ENCODE results near the gene ADCY10. TPM values are rescaled to one million over a fixed set of nuclear protein-coding genes. Genes with fewer than 3 reads are reported as not detected.

ADCY10 gene
- total RNA-seq, 4 donors from 2014 or later = 0.22 to 0.57 (median 0.41) TPM

- no peak for TF ChIP-seq CTCF (IDR thresholded peaks at IDR 0.05; ENCODE audit: low read depth)
Observed at GRCh38 chr1:167836197-167836596, 77.7 kb downstream of the ADCY10 start.

- no peak for TF ChIP-seq CTCF (IDR thresholded peaks at IDR 0.05; ENCODE audit: low read depth)
Observed at GRCh38 chr1:167833904-167834303, 80.0 kb downstream of the ADCY10 start.

- no peak for TF ChIP-seq CTCF (IDR thresholded peaks at IDR 0.05; ENCODE audit: low read depth)
Observed at GRCh38 chr1:167832693-167833092, 81.2 kb downstream of the ADCY10 start.

- no peak for TF ChIP-seq CTCF (IDR thresholded peaks at IDR 0.05; ENCODE audit: low read depth)
Observed at GRCh38 chr1:167829868-167830267, 84.1 kb downstream of the ADCY10 start.

- TF ChIP-seq CTCF (IDR thresholded peaks at IDR 0.05; ENCODE audit: low read depth) = no peak
Observed at GRCh38 chr1:167826127-167826526, 87.8 kb downstream of the ADCY10 start.

GRCh38 chr1:167825419-167826079 lies 88.4 kb downstream of the ADCY10 start:
- no peak for TF ChIP-seq CTCF (IDR thresholded peaks at IDR 0.05; ENCODE audit: low read depth)

GRCh38 chr1:167824163-167824794 lies 89.7 kb downstream of the ADCY10 start:
- TF ChIP-seq CTCF (IDR thresholded peaks at IDR 0.05; ENCODE audit: low read depth) = no peak
